ENCODE data around the gene IGSF21.
A peak's percentile ranks its signal among the peaks of the same experiment; 100 is the strongest.

Gene IGSF21

DNA sequence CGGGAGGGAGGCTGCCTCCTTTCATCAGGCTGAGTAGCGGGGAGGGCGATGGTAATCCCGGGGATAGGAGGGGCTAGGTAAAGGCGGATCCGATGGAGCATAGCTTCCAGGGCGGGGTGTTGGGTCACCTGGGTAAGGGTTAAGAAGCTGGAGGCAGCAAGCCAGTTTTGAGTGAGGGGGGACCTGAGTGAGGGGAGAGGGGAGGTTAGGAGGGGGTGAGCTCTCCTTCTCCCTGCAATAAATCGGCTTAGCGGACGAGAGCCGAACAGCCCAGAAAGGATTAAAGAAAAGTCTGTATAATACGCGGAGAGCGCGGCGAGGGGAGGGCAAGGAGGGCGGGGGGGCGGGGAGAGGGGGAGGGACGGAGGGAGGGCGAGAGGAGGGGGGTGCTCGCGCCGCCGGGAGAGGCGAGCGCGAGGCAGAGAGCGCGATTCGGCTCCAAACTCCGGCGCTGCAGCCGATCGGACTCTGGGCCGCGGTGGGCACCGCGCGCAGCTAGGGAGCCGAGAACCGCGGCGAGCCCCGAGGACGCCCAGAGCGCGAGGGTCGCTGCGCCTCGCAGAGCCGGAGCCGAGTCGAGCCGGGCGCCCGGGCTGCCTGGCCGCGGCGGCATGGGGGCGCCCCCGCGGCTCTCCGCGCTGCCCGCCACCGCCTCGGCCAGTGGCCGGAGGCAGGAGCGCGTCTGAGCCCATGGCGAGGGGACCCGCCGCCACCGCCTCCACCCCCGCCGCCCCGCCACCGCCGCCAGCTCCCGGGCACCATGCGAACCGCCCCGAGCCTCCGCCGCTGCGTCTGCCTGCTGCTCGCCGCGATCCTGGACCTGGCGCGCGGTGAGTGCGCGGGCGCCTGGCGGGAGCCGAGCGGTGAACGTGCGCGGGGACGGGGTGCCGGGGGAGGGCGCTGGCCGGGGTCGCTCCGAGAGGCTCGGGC is at the start of gene IGSF21:
Gene IGSF21 (plus strand): TSS at position 430 of the 930 bp plus-strand sequence. CDS start 331 bp downstream, at position 761.
- in situ Hi-C loops (cut with MboI; ENCODE audit: low sequenced_read_pairs), result no loop called here
- Histone ChIP-seq H3K4me3 (no peak within 1 kb of the TSS), H3K27me3 (ENCODE audit: low read depth) (peaks cover 42% of the 10 kb centered on the region), H3K36me3 (replicated peaks) (no peaks in the 10 kb centered on the region), H3K4me1 (no peaks in the 10 kb centered on the region; the same call in 1 of the 2 replicates), H3K9me3 (no peaks in the 10 kb centered on the region)
- no peak for DNase-seq (ENCODE audit: low spot score in 2 of 2)

DNA sequence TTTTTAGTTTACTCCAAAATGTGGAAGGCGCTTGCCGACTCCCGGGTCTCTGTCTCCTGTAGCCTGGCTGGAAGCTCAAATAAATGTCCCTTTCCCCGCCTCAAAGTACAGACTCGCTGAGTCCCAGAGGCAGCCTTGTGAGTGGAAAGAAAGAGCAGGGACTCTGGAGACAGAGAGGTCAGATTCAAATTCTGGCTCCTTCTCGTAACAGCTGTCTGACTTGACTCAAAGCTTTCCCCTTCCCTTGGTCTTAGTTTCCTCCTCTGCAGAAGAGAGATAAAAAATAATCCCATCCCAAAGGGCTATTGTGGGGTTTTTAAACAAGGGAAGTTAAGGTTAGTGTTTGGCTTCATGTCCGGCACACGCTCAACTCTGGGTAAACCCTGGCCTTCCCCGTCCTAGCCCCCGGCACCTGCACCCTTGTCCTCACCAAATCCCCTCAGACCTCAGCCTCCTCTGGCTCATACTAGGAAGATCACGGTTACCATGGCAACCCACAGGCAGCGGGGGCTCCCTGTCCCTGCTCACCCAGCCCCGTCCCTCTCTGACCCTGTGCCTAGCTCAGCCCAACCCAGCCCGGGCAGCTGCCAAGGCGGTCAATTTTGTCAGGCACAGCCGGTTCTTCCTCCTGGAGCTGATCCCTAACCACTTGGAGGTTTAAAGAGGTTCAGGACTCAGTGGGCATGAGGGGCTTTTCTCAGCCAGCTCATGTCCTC is 49.2 kb upstream of the IGSF21 start:
- H3K4me3 ChIP-seq, result no peak overlapping the region
- H3K9me3 ChIP-seq, result no peaks in the 10 kb centered on the region

DNA sequence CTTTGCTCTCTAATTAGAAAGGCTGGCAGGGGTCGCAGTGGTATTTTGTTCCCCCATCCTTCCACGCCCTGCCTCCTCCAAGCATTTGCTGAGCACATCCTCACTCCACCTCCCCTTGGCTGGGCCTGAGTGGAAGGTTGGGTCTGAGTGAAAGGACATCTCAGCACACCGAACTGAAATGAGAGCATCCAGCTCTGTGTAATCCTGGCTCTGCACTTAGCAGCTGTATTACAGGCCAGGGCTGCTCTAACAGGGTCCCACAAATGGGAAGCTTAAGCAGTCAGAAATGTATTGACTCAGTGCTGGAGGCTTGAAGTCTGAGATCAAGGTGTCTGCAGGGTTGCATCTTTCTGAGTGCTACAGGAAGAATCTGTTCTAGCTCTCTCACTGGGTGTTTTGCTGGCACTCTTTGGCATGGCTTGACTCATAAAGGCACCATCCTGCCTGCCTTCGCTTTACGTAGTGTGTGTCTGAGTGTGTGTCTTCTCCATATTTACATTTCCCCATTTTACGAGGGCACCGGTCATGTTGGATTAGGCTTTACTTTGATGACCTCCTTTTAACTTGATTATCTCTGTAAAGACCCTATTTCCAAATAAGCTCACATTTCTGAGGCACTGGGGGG is 48.5 kb upstream of the IGSF21 start:
- in situ Hi-C loops (cut with MboI; ENCODE audit: low sequenced_read_pairs), result no loop called here
- H3K27me3 ChIP-seq (ENCODE audit: low read depth), result no peaks in the 10 kb centered on the region
- no peaks in the 10 kb centered on the region for H3K36me3 ChIP-seq (replicated peaks)
- no peaks in the 10 kb centered on the region for H3K4me1 ChIP-seq
- no peak for DNase-seq (ENCODE audit: low spot score in 2 of 2)
- H3K9me3 ChIP-seq, result no peaks in the 10 kb centered on the region
- H3K4me3 ChIP-seq, result no peak overlapping the region

More for the DNA sequence above, 49.2 kb upstream of the IGSF21 start:
- Histone ChIP-seq H3K4me1 (no peaks in the 10 kb centered on the region), H3K36me3 (replicated peaks) (no peaks in the 10 kb centered on the region), H3K27me3 (ENCODE audit: low read depth) (no peaks in the 10 kb centered on the region)
- DNase-seq (ENCODE audit: low spot score in 2 of 2), result no peak
- in situ Hi-C loops (cut with MboI; ENCODE audit: low sequenced_read_pairs), result no loop called here

DNA sequence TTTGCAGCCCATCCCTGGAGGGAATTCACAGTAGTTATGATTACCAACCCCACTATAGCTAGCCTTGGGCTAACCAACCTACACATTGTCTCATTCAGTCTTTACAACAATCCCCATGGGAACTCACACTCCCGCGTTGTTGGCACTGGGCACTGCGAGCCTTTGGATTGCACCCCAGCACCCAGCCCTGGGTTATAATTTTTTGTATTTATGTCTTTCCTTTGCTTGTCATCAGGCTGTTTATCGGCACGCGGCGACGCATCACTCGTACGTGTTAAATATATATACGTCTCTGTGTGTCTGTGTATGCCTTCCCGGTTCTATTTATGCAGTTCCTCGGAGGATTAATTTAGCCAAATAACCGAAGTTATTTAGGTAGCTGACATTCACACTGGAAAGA is 47.2 kb upstream of the IGSF21 start:
- Histone ChIP-seq H3K4me1 (no peaks in the 10 kb centered on the region), H3K36me3 (replicated peaks) (no peaks in the 10 kb centered on the region), H3K4me3 (no peak overlapping the region), H3K27me3 (ENCODE audit: low read depth) (no peaks in the 10 kb centered on the region), H3K9me3 (no peaks in the 10 kb centered on the region)
- in situ Hi-C loops (cut with MboI; ENCODE audit: low sequenced_read_pairs), result no loop called here
- DNase-seq (ENCODE audit: low spot score in 2 of 2), result no peak

DNA sequence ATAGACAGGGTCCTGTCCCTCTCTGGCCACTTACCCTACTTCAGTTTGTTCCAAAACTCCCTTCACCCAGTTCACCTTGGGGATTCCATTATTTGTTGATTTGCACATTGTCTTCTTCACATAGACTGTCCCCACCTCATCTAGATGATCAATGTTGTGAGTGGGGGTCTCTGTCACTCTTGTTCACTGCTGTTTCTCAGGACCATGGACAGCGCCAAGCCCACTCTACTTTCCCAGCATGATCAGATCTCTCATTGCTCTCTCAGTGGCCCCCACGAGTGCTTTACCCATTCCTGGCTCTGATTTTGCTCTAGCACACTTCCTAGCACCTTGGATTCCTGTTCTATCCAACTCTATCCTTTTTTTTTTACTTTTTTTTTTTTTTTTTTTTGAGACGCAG is 45.4 kb upstream of the IGSF21 start:
- Histone ChIP-seq H3K36me3 (replicated peaks) (no peaks in the 10 kb centered on the region), H3K9me3 (no peaks in the 10 kb centered on the region), H3K4me3 (no peak overlapping the region), H3K4me1 (no peaks in the 10 kb centered on the region), H3K27me3 (ENCODE audit: low read depth) (no peaks in the 10 kb centered on the region)
- peak in 1 of 2 experiments; percentile 19 for DNase-seq (ENCODE audit: low spot score in 2 of 2)
- in situ Hi-C loops (cut with MboI; ENCODE audit: low sequenced_read_pairs), result no loop called here

DNA sequence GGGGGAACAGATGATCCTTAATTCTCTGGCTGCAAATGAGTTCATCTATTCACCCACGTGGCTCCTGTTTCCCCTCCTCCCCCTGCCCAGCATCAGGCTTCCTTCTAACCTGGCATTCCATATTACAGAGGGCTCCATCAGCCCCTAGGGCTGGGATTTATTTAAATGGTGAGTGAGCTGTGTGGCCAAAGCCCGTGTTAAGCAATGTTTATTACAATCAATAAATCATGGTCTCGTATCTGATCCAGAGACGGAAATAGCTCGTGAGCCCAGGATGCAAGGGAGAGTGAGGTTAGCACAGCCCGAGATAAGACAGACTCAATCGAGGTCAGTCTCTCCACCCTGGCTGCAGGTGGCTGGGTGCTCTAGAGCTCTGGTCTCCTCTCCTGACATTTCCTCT is 43.1 kb upstream of the IGSF21 start:
- Histone ChIP-seq H3K4me3 (no peak overlapping the region), H3K27me3 (ENCODE audit: low read depth) (no peaks in the 10 kb centered on the region), H3K9me3 (no peaks in the 10 kb centered on the region), H3K4me1 (no peaks in the 10 kb centered on the region), H3K36me3 (replicated peaks) (no peaks in the 10 kb centered on the region)
- in situ Hi-C loops (cut with MboI; ENCODE audit: low sequenced_read_pairs), result no loop called here
- DNase-seq (ENCODE audit: low spot score in 2 of 2), result no peak

DNA sequence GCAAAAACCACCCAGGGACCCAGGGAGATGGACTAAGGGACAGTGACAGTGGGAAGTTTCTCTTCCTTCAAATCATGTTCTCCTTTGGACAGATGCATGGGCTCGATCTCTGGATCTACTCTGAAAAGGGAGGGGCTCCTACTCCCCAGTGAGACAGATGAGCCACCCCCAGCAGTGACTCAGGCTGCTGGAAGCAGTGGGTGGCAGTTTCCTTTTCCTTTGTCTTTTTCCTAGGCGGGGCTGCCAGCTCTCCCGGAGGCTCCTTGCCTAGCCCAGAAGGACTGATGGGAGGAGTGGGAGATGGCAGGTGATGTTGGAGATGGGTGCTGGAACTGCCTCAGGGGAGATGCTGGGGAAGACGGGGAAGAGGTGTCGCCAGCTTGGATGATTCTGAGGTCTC is 41.0 kb upstream of the IGSF21 start:
- Histone ChIP-seq H3K36me3 (replicated peaks) (no peaks in the 10 kb centered on the region), H3K27me3 (ENCODE audit: low read depth) (no peaks in the 10 kb centered on the region), H3K4me1 (no peaks in the 10 kb centered on the region), H3K4me3 (no peak overlapping the region), H3K9me3 (no peaks in the 10 kb centered on the region)
- in situ Hi-C loops (cut with MboI; ENCODE audit: low sequenced_read_pairs), result no loop called here
- no peak for DNase-seq (ENCODE audit: low spot score in 2 of 2)

DNA sequence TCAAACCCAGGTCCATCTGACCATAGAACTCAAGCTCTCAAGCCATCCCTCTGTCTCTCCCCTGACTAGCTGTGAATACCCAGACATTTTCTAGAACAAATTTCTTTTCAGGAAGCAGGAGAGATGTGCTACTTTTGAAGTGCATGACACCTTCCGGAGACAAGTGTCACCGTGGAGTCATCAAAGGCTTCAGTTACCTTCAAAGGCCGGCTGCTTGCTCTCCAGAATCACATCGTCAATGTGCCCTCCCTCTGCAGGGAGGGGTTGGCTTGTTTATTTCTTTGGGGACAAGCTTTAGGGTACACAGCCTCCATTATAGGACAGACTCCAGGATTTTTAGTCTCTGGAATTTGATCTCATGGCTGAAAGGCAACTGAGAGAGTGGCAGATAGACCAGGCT is 37.7 kb upstream of the IGSF21 start:
- DNase-seq (ENCODE audit: low spot score in 2 of 2), result no peak
- Histone ChIP-seq H3K4me3 (no peak overlapping the region), H3K9me3 (no peaks in the 10 kb centered on the region), H3K4me1 (no peaks in the 10 kb centered on the region), H3K27me3 (ENCODE audit: low read depth) (peaks cover 8% of the 10 kb centered on the region; the same call in 1 of the 2 replicates), H3K36me3 (replicated peaks) (no peaks in the 10 kb centered on the region)
- in situ Hi-C loops (cut with MboI; ENCODE audit: low sequenced_read_pairs), result no loop called here

DNA sequence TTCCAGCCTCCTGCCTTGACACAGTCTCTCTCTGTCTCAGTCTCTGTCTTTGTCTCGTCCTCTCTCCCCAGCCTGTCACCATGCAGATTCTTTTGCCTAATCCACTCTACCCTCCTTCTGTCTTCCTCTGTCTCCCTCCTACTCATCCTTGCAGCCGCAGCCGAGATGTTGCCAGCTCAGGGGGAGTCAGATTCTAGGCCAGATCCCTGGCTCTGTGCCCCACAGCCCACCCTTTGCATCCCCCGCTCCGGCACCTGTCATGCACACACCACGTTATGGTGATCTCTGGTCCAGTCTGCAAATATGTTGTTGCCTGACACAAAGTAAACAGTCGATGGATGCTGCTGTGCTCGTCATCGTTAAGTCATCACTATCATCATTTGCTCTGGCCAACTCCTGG is 35.5 kb upstream of the IGSF21 start:
- no peaks in the 10 kb centered on the region for H3K4me1 ChIP-seq
- H3K36me3 ChIP-seq (replicated peaks), result no peaks in the 10 kb centered on the region
- H3K9me3 ChIP-seq, result no peaks in the 10 kb centered on the region
- in situ Hi-C loops (cut with MboI; ENCODE audit: low sequenced_read_pairs), result no loop called here
- peaks cover 17% of the 10 kb centered on the region; the same call in 1 of the 2 replicates for H3K27me3 ChIP-seq (ENCODE audit: low read depth)
- no peak overlapping the region for H3K4me3 ChIP-seq
- no peak for DNase-seq (ENCODE audit: low spot score in 2 of 2)

DNA sequence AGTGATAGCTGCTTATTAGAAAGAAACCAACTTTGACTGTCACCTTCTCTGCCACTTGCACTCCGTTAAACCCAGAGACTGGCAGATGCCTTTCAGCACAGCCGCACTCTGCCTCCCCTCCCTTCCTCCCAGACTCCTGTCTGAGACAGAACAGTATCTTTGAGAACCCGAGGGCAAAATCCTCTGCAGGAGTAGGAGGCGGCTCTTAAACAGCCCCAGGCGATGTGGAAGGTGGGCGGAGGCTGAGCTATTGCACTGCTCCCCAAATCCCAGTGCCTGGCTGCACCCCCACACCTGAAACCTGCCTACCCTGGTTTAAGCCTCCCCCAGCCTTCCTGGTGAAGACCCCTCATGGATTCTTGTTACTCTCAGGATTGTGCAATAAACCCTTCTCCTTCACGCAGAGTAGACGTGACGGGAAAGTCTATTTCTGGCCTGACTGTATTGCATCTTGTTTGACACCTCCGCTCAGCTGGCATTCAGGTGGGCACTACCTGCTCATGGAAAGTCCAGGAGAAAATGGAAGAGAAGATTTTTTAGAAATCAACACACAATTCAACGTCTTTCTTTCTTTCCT is 34.4 kb upstream of the IGSF21 start:
- Histone ChIP-seq H3K27me3 (ENCODE audit: low read depth) (peaks cover 17% of the 10 kb centered on the region; the same call in 1 of the 2 replicates), H3K9me3 (no peaks in the 10 kb centered on the region), H3K4me1 (no peaks in the 10 kb centered on the region), H3K4me3 (no peak overlapping the region), H3K36me3 (replicated peaks) (no peaks in the 10 kb centered on the region)
- in situ Hi-C loops (cut with MboI; ENCODE audit: low sequenced_read_pairs), result no loop called here
- no peak for DNase-seq (ENCODE audit: low spot score in 2 of 2)

DNA sequence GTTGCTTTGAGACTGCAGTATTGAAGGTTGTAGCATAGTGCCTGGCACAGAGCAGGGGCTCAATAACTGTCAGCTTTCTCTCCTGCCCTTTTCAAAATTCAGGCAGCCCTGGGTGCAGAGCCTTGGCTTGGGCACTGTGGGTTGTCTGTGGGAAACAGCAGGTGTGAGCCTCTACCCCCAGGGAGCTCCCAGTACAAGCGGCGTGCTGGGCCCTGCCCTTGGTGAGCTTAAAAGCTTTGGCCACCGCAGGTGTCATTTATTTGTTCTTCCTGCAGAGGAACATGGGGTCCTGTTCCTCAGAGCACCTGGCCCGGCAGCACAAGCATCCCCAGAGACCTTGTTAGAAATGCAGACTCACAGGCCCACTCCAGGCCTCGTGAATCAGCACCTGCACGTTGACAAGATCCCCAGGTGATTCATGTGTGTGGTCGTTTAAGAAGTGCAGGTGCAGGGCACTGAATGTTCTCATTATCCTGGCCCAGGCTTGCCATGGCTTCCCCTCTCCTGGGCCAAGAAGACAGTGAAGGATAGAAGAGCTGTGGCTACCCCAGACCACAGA is 29.9 kb upstream of the IGSF21 start:
- peaks cover 17% of the 10 kb centered on the region; the same call in 1 of the 2 replicates for H3K27me3 ChIP-seq (ENCODE audit: low read depth)
- no peak overlapping the region for H3K4me3 ChIP-seq
- no peak for DNase-seq (ENCODE audit: low spot score in 2 of 2)
- H3K9me3 ChIP-seq, result no peaks in the 10 kb centered on the region
- in situ Hi-C loops (cut with MboI; ENCODE audit: low sequenced_read_pairs), result no loop called here
- H3K36me3 ChIP-seq (replicated peaks), result no peaks in the 10 kb centered on the region
- no peaks in the 10 kb centered on the region for H3K4me1 ChIP-seq

DNA sequence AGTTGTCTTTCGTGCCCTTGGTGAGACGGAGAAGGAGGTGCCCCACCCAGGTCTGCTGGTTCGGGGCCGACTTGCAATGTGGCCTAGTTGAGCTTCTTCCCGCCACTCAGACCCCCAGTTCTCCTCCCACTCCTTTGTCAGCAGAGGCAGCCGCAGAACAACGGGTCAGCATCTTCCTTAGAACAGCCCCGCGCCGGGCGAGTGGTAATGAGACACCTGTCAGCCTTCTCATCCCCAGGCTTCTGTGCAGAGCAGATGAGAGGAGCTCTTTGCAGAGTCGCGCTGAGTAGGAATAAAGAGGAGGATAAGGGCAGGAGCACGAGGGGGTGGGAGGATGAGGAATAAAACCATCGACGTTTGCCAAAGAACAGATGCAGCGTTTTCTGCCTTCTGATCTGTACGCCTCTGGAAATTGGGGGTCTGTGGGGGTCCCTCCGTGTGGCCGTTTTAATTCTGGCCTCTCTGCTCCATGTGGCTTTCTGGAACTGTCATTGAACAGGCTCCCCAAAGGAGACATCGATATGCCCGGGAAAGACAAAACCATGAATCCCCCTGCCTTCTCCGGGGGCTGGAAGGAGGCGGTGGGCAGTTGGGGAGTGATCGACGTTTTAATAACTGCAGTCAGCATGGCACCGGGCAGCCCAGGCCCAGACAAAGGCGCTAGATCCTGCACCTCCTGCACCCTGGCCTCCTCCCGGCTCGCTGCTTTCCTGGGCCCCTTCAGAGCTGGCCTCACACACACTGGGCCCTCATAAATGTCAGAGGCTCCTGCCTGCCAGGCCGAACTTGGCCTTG is 27.5 kb upstream of the IGSF21 start:
- DNase-seq (ENCODE audit: low spot score in 2 of 2), result no peak
- no peaks in the 10 kb centered on the region for H3K36me3 ChIP-seq (replicated peaks)
- H3K4me3 ChIP-seq, result no peak overlapping the region
- H3K9me3 ChIP-seq, result no peaks in the 10 kb centered on the region
- in situ Hi-C loops (cut with MboI; ENCODE audit: low sequenced_read_pairs), result no loop called here
- peaks cover 8% of the 10 kb centered on the region; the same call in 1 of the 2 replicates for H3K27me3 ChIP-seq (ENCODE audit: low read depth)
- no peaks in the 10 kb centered on the region for H3K4me1 ChIP-seq

Data from HAP-1 (cell line).